Endothelial cell of umbilical vein (primary cell): ENCODE measurements around the gene EXOSC9. TPM values are rescaled to one million over a fixed set of nuclear protein-coding genes. Genes with fewer than 3 reads are reported as not detected.

Experiments
- BruUV-seq: library from RNA; stranded (reverse); fragments of 400-500 nt; replicated peaks from 2 replicates; lab custom pipeline; 2021; lab: Mats Ljungman, UMichigan
- CTCF ChIA-PET: fragments of 300-600, 350-600 bp; sonication (Branson Sonifier 250); formaldehyde crosslinking; loops from one replicate; lab custom pipeline; 2021; ENCODE audit warnings: antibody characterized with exemption, inconsistent platforms; lab: Charles Lee
- POLR2A ChIA-PET: fragments of 300-600, 350-600 bp; sonication (Branson Sonifier 250); formaldehyde crosslinking; loops from one replicate; lab custom pipeline; 2021; ENCODE audit warnings: antibody characterized with exemption, inconsistent platforms; lab: Charles Lee
- DNase-seq: peaks from one replicate; pipeline ENCODE4 v3.0.0-alpha.2; 2011; ENCODE audit warnings: low read depth, low spot score
- FAIRE-seq: peaks from 2 replicates; lab custom pipeline; 2011; peaks lifted over from hg19 to GRCh38; lab: Jason Lieb, UNC
- H2AFZ ChIP-seq: 2 replicates; pipeline ENCODE4 v1.6.0; 2012; ENCODE audit warnings: low read depth, low read length, control low read depth, inconsistent platforms
- H3K27ac ChIP-seq: 2 replicates; pipeline ENCODE4 v1.5.1; 2011; ENCODE audit warnings: low read depth, mild to moderate bottlenecking, control low read depth, low read length, moderate library complexity; ENCODE audit not compliant: insufficient read depth
- H3K27me3 ChIP-seq, 2 experiments: 2 replicates each; pipeline versions ENCODE4 v1.6.0 to v1.6.1; 2011; ENCODE audit warnings: low read length in 2 of 2, mixed read lengths in 1 of 2; ENCODE audit not compliant: control insufficient read depth in 2 of 2, insufficient read depth in 2 of 2
- H3K36me3 ChIP-seq, 2 experiments: 2 replicates in 1 of 2; 3 replicates in 1 of 2; pipeline ENCODE4 v1.5.1; 2011; ENCODE audit warnings: low read length in 2 of 2, mild to moderate bottlenecking in 1 of 2, moderate library complexity in 1 of 2; ENCODE audit not compliant: control insufficient read depth in 2 of 2, insufficient read depth in 2 of 2; ENCODE audit errors: extremely low read depth in 1 of 2
- H3K4me1 ChIP-seq: 3 replicates; pipeline ENCODE4 v1.5.1; 2011; ENCODE audit warnings: mild to moderate bottlenecking, low read length; ENCODE audit not compliant: control insufficient read depth, insufficient read depth; ENCODE audit errors: extremely low read depth
- H3K4me2 ChIP-seq: 2 replicates; pipeline ENCODE4 v1.6.1; 2011; ENCODE audit warnings: low read length, control low read depth, mixed read lengths; ENCODE audit not compliant: insufficient read depth
- H3K4me3 ChIP-seq, 3 experiments: fragments of 200-600 bp in 1 of 3; sonication (generic), shearing (Covaris generic) in 1 of 3; replicated peaks in 1 of 3; 2 replicates each; pipeline ENCODE4 v1.5.1; 2011 to 2016; ENCODE audit warnings: control low read depth in 3 of 3, low read length in 3 of 3, mild to moderate bottlenecking in 2 of 3, inconsistent platforms in 1 of 3, low read depth in 1 of 3, moderate library complexity in 1 of 3; ENCODE audit not compliant: insufficient read depth in 1 of 3
- H3K79me2 ChIP-seq: 2 replicates; pipeline ENCODE4 v1.6.0; 2012; ENCODE audit warnings: low read length, inconsistent platforms; ENCODE audit not compliant: control insufficient read depth, insufficient read depth
- H3K9ac ChIP-seq: replicated peaks from 2 replicates; pipeline ENCODE3; 2011; ENCODE audit warnings: low read length, control low read depth; ENCODE audit not compliant: insufficient read depth; ENCODE audit errors: extremely low read depth
- H3K9me1 ChIP-seq: replicated peaks from 3 replicates; pipeline ENCODE4 v1.6.0; 2011; ENCODE audit warnings: mild to moderate bottlenecking, low read length; ENCODE audit not compliant: control insufficient read depth, insufficient read depth; ENCODE audit errors: extremely low read depth
- H3K9me3 ChIP-seq: replicated peaks from 2 replicates; pipeline ENCODE4 v1.5.1; 2012; ENCODE audit warnings: low read length, inconsistent platforms; ENCODE audit not compliant: control insufficient read depth, insufficient read depth
- H4K20me1 ChIP-seq: replicated peaks from 2 replicates; pipeline ENCODE3; 2011; ENCODE audit warnings: mild to moderate bottlenecking, low read length; ENCODE audit not compliant: control insufficient read depth, insufficient read depth; ENCODE audit errors: extremely low read depth
- EZH2 ChIP-seq: IDR thresholded peaks from 2 replicates; pipeline ENCODE4 v1.6.1; 2012; ENCODE audit warnings: borderline replicate concordance, low read depth, mild to moderate bottlenecking, moderate library complexity, low read length, inconsistent platforms; ENCODE audit not compliant: severe bottlenecking
- FOS ChIP-seq: IDR thresholded peaks from 2 replicates; pipeline ENCODE4 v1.6.1; 2011; ENCODE audit warnings: mild to moderate bottlenecking, low read length, moderate library complexity, borderline replicate concordance; ENCODE audit not compliant: insufficient read depth
- GATA2 ChIP-seq: IDR thresholded peaks from 2 replicates; pipeline ENCODE4 v1.7.0; 2011; ENCODE audit warnings: low read depth, mild to moderate bottlenecking, moderate library complexity, mixed read lengths, low read length; ENCODE audit not compliant: insufficient read length, insufficient read depth
- MAX ChIP-seq: IDR thresholded peaks from 2 replicates; pipeline ENCODE4 v1.6.1; 2011; ENCODE audit not compliant: insufficient read depth, insufficient read length
- MYC ChIP-seq: IDR thresholded peaks from one replicate; pipeline ENCODE4 v1.6.1; 2011; ENCODE audit warnings: mild to moderate bottlenecking, low read depth, low read length
- POLR2AphosphoS5 ChIP-seq: IDR thresholded peaks from 2 replicates; pipeline ENCODE4 v1.6.1; 2012; ENCODE audit warnings: low read depth, mild to moderate bottlenecking, control low read depth, low read length, moderate library complexity; ENCODE audit not compliant: insufficient read depth
- dilution Hi-C: fragments of 300-500 bp; cut with MboI; formaldehyde crosslinking; loops from one replicate; pipeline ENCODE4 v1.15.0; 2019; ENCODE audit warnings: low sequenced_read_pairs; ENCODE audit not compliant: extremely low pct_ligation_motif_present
- intact Hi-C: fragments of 100-400 bp; cut with micrococcal nuclease; formaldehyde crosslinking; loops from one replicate; pipeline ENCODE4 v1.10.0; 2022
- polyA plus RNA-seq, 4 experiments: library from polyadenylated mRNA; depleted of rRNA in 3 of 4; stranded (reverse) in 3 of 4; unstranded in 1 of 4; fragments of >200 nt; gene quantifications; 2 replicates each; pipeline versions ENCODE4 v1.2.1 to v1.2.3, GENCODE V29; 2011 to 2012; ENCODE audit warnings: missing spikeins in 1 of 4
- total RNA-seq: library from RNA; stranded (reverse); gene quantifications from 2 replicates; pipeline ENCODE4 v1.2.3, GENCODE V29; 2021

Gene EXOSC9
- total and polyA plus RNA-seq, 2 donors (not counting 3 experiments of a cell fraction or from before 2014, with no cell fraction given): 19.0 to 46.3 TPM

GRCh38 chr4:121790976-121791375 lies 10.1 kb upstream of the EXOSC9 start:
- Histone ChIP-seq H3K27ac (peak overlapping the region; percentile 64), H3K36me3 (no peaks in the 10 kb centered on the region), H3K9me3 (no peaks in the 10 kb centered on the region), H3K9me1 (no peaks in the 10 kb centered on the region), H3K79me2 (no peaks in the 10 kb centered on the region), H2AFZ (no peak overlapping the region), H3K4me2 (peak overlapping the region; percentile 72), H3K4me1 (peaks cover 18% of the 10 kb centered on the region), H3K9ac (no peak overlapping the region), H3K4me3 (no peak overlapping the region), H3K27me3 (no peaks in the 10 kb centered on the region), H4K20me1 (no peaks in the 10 kb centered on the region)
- dilution Hi-C loops: no loop called here
- intact Hi-C loops: loop anchor here (1.0 kb wide), 1 partner anchor 32 kb away; the partner anchor contains the start of gene CCNA2
- FAIRE-seq (peak; percentile 37), DNase-seq (no peak)
- no TSS peak for BruUV-seq
- TF ChIP-seq POLR2AphosphoS5: no peak
- ChIA-PET POLR2A (no interaction called here), CTCF (interaction anchor here (1.7 kb wide), 1 partner anchor 26 kb away, joined by 10 read pairs; the partner anchor contains the start of gene SMIM43)

GRCh38 chr4:121791481-121791880 lies 9.6 kb upstream of the EXOSC9 start:
- Histone ChIP-seq H3K27ac (no peak overlapping the region), H3K4me2 (no peak overlapping the region), H3K4me3 (no peak overlapping the region), H3K79me2 (no peaks in the 10 kb centered on the region), H3K4me1 (peaks cover 18% of the 10 kb centered on the region), H2AFZ (no peak overlapping the region), H3K36me3 (no peaks in the 10 kb centered on the region), H3K9ac (no peak overlapping the region), H3K9me3 (no peaks in the 10 kb centered on the region), H4K20me1 (no peaks in the 10 kb centered on the region), H3K9me1 (no peaks in the 10 kb centered on the region), H3K27me3 (no peaks in the 10 kb centered on the region)
- BruUV-seq: no TSS peak
- TF ChIP-seq MAX: no peak
- no peak for TF ChIP-seq MYC
- no peak for TF ChIP-seq FOS
- TF ChIP-seq GATA2: no peak
- no peak for TF ChIP-seq POLR2AphosphoS5
- TF ChIP-seq EZH2: no peak
- POLR2A ChIA-PET: no interaction called here
- dilution Hi-C loops (no loop called here), intact Hi-C loops (no loop called here)
- FAIRE-seq (no peak), DNase-seq (no peak)
- CTCF ChIA-PET: no interaction called here
